OCI-LY7 (cell line): ENCODE data around the gene KAZN. TPM values are rescaled to one million over a fixed set of nuclear protein-coding genes. Genes with fewer than 3 reads are reported as not detected.

ENCODE experiments used
- BruUV-seq: library from RNA; stranded (reverse); fragments of 400-500 nt; replicated peaks from 2 replicates; lab custom pipeline; 2021; lab: Mats Ljungman, UMichigan
- CTCF ChIA-PET: fragments of 300-600 bp; sonication (Branson Sonifier 250); formaldehyde crosslinking; loops from one replicate; lab custom pipeline; 2022; ENCODE audit warnings: antibody characterized with exemption; ENCODE audit not compliant: unreplicated experiment; lab: Charles Lee
- POLR2A ChIA-PET: fragments of 300-600 bp; sonication (Branson Sonifier 250); formaldehyde crosslinking; loops from one replicate; lab custom pipeline; 2022; ENCODE audit warnings: antibody characterized with exemption; lab: Charles Lee
- DNase-seq: peaks from one replicate; pipeline ENCODE4 v3.0.0-alpha.2; 2015; ENCODE audit warnings: low spot score
- H2AFZ ChIP-seq: fragments of 200-600 bp; sonication (generic), shearing (Covaris generic); 2 replicates; pipeline ENCODE4 v1.6.1; 2014; ENCODE audit warnings: mild to moderate bottlenecking, antibody characterized with exemption, low read length, moderate library complexity
- H3K27ac ChIP-seq: fragments of 200-600 bp; sonication (generic); 2 replicates; pipeline ENCODE4 v1.5.1; 2014; ENCODE audit warnings: mixed run types, low read depth, mild to moderate bottlenecking, moderate library complexity, low read length, inconsistent platforms; ENCODE audit not compliant: poor library complexity, severe bottlenecking
- H3K36me3 ChIP-seq: fragments of 200-600 bp; sonication (generic); 2 replicates; pipeline ENCODE4 v1.6.1; 2014; ENCODE audit warnings: mild to moderate bottlenecking, antibody characterized with exemption, low read length, moderate library complexity, mixed read lengths; ENCODE audit not compliant: insufficient read depth
- H3K4me1 ChIP-seq: fragments of 200-600 bp; sonication (generic); 2 replicates; pipeline ENCODE4 v1.5.1; 2014; ENCODE audit warnings: mild to moderate bottlenecking, low read length; ENCODE audit not compliant: insufficient read depth, poor library complexity, severe bottlenecking
- H3K4me2 ChIP-seq: fragments of 200-600 bp; sonication (generic); 2 replicates; pipeline ENCODE4 v1.6.1; 2014; ENCODE audit warnings: mild to moderate bottlenecking, low read length
- H3K4me3 ChIP-seq: fragments of 200-600 bp; sonication (generic); 2 replicates; pipeline ENCODE4 v1.5.1; 2014; ENCODE audit warnings: mild to moderate bottlenecking, low read depth, low read length; ENCODE audit not compliant: poor library complexity, severe bottlenecking
- H3K79me2 ChIP-seq: fragments of 200-600 bp; sonication (generic); 2 replicates; pipeline ENCODE4 v1.6.1; 2016; ENCODE audit warnings: low read depth, mild to moderate bottlenecking, low read length, moderate library complexity, mixed read lengths; ENCODE audit not compliant: insufficient read depth
- H3K9me2 ChIP-seq: fragments of 200-600 bp; sonication (generic); 2 replicates; pipeline ENCODE4 v1.6.1; 2016; ENCODE audit warnings: mild to moderate bottlenecking, low read length, mixed read lengths; ENCODE audit not compliant: insufficient read depth
- H3K9me3 ChIP-seq: fragments of 200-600 bp; sonication (generic); 2 replicates; pipeline ENCODE4 v1.6.1; 2014; ENCODE audit warnings: mild to moderate bottlenecking, mixed run types, low read length, mixed read lengths
- H4K20me1 ChIP-seq: fragments of 200-600 bp; sonication (generic); 2 replicates; pipeline ENCODE4 v1.6.1; 2014; ENCODE audit warnings: mild to moderate bottlenecking, antibody characterized with exemption, low read length, moderate library complexity, mixed read lengths; ENCODE audit not compliant: insufficient read depth
- CTCF ChIP-seq: fragments of 200-600 bp; sonication (generic); conservative IDR thresholded peaks from 2 replicates; pipeline ENCODE4 v1.5.1; 2014; ENCODE audit warnings: mild to moderate bottlenecking, antibody characterized with exemption, low read length, moderate library complexity, mixed read lengths
- EZH2phosphoT487 ChIP-seq: fragments of 200-600 bp; sonication (generic); IDR thresholded peaks from 2 replicates; pipeline ENCODE4 v1.6.1; 2018; ENCODE audit warnings: low read depth, borderline replicate concordance, mild to moderate bottlenecking, mixed run types, antibody characterized with exemption, low read length, moderate library complexity, mixed read lengths
- intact Hi-C: fragments of 100-400 bp; cut with micrococcal nuclease; formaldehyde crosslinking; loops from one replicate; pipeline ENCODE4 v1.10.0; 2022; ENCODE audit not compliant: unreplicated experiment
- total RNA-seq, 2 experiments: library from RNA; depleted of rRNA in 1 of 2; stranded (reverse); fragments of >200 nt in 1 of 2; shearing (Covaris generic) in 1 of 2; gene quantifications; 2 replicates each; pipeline ENCODE4 v1.2.3, GENCODE V29; 2014 to 2022

The KAZN gene
- total RNA-seq, 2 experiments from 2014 or later: 0.40 to 2.4 TPM

- ChIA-PET CTCF (no interaction called here), POLR2A (interaction anchor here (0.5 kb wide), 1 partner anchor 130 kb away, joined by 4 read pairs; no protein-coding TSS in a partner anchor)
- BruUV-seq: no TSS peak
- no peak overlapping the region for H3K27ac ChIP-seq
- H3K79me2 ChIP-seq: no peaks in the 10 kb centered on the region
- H3K4me3 ChIP-seq: no peak overlapping the region
- H4K20me1 ChIP-seq: no peaks in the 10 kb centered on the region
- peaks cover 15% of the 10 kb centered on the region; the same call in 1 of the 2 replicates for H3K9me3 ChIP-seq
- H2AFZ ChIP-seq: no peak overlapping the region
- no peak for TF ChIP-seq EZH2phosphoT487
- TF ChIP-seq CTCF: no peak
- no peaks in the 10 kb centered on the region for H3K9me2 ChIP-seq
- H3K36me3 ChIP-seq: no peaks in the 10 kb centered on the region
- no peak overlapping the region for H3K4me2 ChIP-seq
- intact Hi-C loops: no loop called here
- H3K4me1 ChIP-seq: no peaks in the 10 kb centered on the region
- DNase-seq: no peak
Observed at GRCh38 chr1:14842891-14843290, 244.4 kb downstream of the KAZN start.

DNA sequence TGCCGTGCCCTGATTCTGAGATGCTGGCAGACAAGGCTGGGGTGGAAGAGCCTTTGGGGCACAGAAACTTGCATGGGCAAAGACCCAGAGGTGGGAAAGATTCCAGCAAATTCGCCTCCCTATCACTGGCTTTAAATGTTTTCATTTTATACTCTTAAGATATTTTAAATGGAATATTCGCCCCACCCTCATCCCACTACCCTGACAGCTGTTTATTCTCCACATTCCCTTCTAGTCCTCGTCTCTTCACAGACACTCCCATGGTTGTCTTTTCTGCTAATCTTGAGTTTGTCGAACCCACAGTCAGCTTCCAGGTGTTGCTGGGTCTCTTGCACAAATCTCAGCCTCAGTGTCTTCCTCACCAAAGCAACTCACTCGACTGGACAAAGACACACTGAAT lies 245.0 kb downstream of the KAZN start:
- intact Hi-C loops: no loop called here
- CTCF ChIA-PET: no interaction called here
- peaks cover 15% of the 10 kb centered on the region; the same call in 1 of the 2 replicates for H3K9me3 ChIP-seq
- DNase-seq: no peak
- no peak for TF ChIP-seq EZH2phosphoT487
- no peak for TF ChIP-seq CTCF
- H3K4me2 ChIP-seq: no peak overlapping the region
- no TSS peak for BruUV-seq
- no peaks in the 10 kb centered on the region for H3K79me2 ChIP-seq
- POLR2A ChIA-PET: interaction anchor here (0.5 to 1.0 kb wide), 2 partner anchors 14 to 129 kb away, joined by 3 to 4 read pairs; no protein-coding TSS in a partner anchor
- no peaks in the 10 kb centered on the region for H3K4me1 ChIP-seq
- H3K9me2 ChIP-seq: no peaks in the 10 kb centered on the region
- H2AFZ ChIP-seq: no peak overlapping the region
- no peak overlapping the region for H3K27ac ChIP-seq
- no peaks in the 10 kb centered on the region for H4K20me1 ChIP-seq
- H3K4me3 ChIP-seq: no peak overlapping the region
- H3K36me3 ChIP-seq: no peaks in the 10 kb centered on the region

- intact Hi-C loops: no loop called here
- Histone ChIP-seq H2AFZ (no peak overlapping the region), H3K4me3 (no peak overlapping the region), H3K36me3 (no peaks in the 10 kb centered on the region), H4K20me1 (no peaks in the 10 kb centered on the region), H3K9me3 (peaks cover 15% of the 10 kb centered on the region; the same call in 1 of the 2 replicates), H3K27ac (no peak overlapping the region), H3K4me2 (no peak overlapping the region), H3K4me1 (no peaks in the 10 kb centered on the region), H3K79me2 (no peaks in the 10 kb centered on the region), H3K9me2 (no peaks in the 10 kb centered on the region)
- no peak for TF ChIP-seq CTCF
- no peak for TF ChIP-seq EZH2phosphoT487
- DNase-seq: no peak
- POLR2A ChIA-PET: interaction anchor here (1.0 to 1.2 kb wide), 2 partner anchors 14 to 18 kb away, joined by 3 read pairs; no protein-coding TSS in a partner anchor
- BruUV-seq: no TSS peak
- CTCF ChIA-PET: no interaction called here
Observed at GRCh38 chr1:14844356-14844755, 245.9 kb downstream of the KAZN start.
